WTC11 (cell line): Measurements from ENCODE around the gene NADK2.

Experiments used
- E2F4 ChIP-seq: sonication (generic); formaldehyde crosslinking; IDR thresholded peaks from 2 replicates; pipeline ENCODE4 v1.8.1; 2022; ENCODE audit warnings: low read depth, mild to moderate bottlenecking, moderate library complexity, missing genetic modification reagents, borderline replicate concordance
- NFYB ChIP-seq: sonication (generic); formaldehyde crosslinking; conservative IDR thresholded peaks from 2 replicates; pipeline ENCODE4 v1.8.0; 2022; ENCODE audit warnings: low read depth, missing genetic modification reagents
- SP1 ChIP-seq: sonication (generic); formaldehyde crosslinking; conservative IDR thresholded peaks from 2 replicates; pipeline ENCODE4 v1.8.1; 2022; ENCODE audit warnings: missing genetic modification reagents
- ZNF317 ChIP-seq: sonication (generic); formaldehyde crosslinking; IDR thresholded peaks from 2 replicates; pipeline ENCODE4 v1.8.1; 2023; ENCODE audit warnings: low read depth, mild to moderate bottlenecking, moderate library complexity, missing genetic modification reagents, borderline replicate concordance
- TF ChIP-seq, protein P1 (sequence below): fragments of 200-600 bp; IDR thresholded peaks from 2 replicates; pipeline ENCODE4 v1.8.0; 2022; ENCODE audit warnings: antibody characterized with exemption
- TF ChIP-seq, protein P2 (sequence below): sonication (generic); formaldehyde crosslinking; IDR thresholded peaks from 2 replicates; pipeline ENCODE4 v1.8.1; 2023; ENCODE audit warnings: mild to moderate bottlenecking, missing genetic modification reagents
- TF ChIP-seq, protein P3 (sequence below): sonication (generic); formaldehyde crosslinking; IDR thresholded peaks from 2 replicates; pipeline ENCODE4 v1.8.0; 2022; ENCODE audit warnings: mild to moderate bottlenecking, missing genetic modification reagents

- TF ChIP-seq, protein P1, sequence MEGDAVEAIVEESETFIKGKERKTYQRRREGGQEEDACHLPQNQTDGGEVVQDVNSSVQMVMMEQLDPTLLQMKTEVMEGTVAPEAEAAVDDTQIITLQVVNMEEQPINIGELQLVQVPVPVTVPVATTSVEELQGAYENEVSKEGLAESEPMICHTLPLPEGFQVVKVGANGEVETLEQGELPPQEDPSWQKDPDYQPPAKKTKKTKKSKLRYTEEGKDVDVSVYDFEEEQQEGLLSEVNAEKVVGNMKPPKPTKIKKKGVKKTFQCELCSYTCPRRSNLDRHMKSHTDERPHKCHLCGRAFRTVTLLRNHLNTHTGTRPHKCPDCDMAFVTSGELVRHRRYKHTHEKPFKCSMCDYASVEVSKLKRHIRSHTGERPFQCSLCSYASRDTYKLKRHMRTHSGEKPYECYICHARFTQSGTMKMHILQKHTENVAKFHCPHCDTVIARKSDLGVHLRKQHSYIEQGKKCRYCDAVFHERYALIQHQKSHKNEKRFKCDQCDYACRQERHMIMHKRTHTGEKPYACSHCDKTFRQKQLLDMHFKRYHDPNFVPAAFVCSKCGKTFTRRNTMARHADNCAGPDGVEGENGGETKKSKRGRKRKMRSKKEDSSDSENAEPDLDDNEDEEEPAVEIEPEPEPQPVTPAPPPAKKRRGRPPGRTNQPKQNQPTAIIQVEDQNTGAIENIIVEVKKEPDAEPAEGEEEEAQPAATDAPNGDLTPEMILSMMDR = no peak
- TF ChIP-seq E2F4 (CRISPR knock-in tag) (no peak), NFYB (CRISPR knock-in tag) (no peak), ZNF317 (no peak), SP1 (CRISPR knock-in tag) (no peak)
- TF ChIP-seq, protein P2, sequence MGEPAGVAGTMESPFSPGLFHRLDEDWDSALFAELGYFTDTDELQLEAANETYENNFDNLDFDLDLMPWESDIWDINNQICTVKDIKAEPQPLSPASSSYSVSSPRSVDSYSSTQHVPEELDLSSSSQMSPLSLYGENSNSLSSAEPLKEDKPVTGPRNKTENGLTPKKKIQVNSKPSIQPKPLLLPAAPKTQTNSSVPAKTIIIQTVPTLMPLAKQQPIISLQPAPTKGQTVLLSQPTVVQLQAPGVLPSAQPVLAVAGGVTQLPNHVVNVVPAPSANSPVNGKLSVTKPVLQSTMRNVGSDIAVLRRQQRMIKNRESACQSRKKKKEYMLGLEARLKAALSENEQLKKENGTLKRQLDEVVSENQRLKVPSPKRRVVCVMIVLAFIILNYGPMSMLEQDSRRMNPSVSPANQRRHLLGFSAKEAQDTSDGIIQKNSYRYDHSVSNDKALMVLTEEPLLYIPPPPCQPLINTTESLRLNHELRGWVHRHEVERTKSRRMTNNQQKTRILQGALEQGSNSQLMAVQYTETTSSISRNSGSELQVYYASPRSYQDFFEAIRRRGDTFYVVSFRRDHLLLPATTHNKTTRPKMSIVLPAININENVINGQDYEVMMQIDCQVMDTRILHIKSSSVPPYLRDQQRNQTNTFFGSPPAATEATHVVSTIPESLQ (CRISPR knock-in tag) = no peak
- TF ChIP-seq, protein P3, sequence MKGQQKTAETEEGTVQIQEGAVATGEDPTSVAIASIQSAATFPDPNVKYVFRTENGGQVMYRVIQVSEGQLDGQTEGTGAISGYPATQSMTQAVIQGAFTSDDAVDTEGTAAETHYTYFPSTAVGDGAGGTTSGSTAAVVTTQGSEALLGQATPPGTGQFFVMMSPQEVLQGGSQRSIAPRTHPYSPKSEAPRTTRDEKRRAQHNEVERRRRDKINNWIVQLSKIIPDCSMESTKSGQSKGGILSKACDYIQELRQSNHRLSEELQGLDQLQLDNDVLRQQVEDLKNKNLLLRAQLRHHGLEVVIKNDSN (CRISPR knock-in tag) = no peak
Observed at GRCh38 chr5:36281626-36282025, 39.9 kb upstream of the NADK2 start.
